GM23248 (cell line): ENCODE results near the gene C6orf163. TPM values are rescaled to one million over a fixed set of nuclear protein-coding genes. Genes with fewer than 3 reads are reported as not detected.
"Not testable (repeated sequence)": the region's sequence is repeated elsewhere in the genome, so short reads cannot be mapped to it uniquely, and the experiment has no call there.

Experiments
- DNase-seq: peaks from one replicate; pipeline ENCODE4 v3.0.0-alpha.2; 2015
- H2AFZ ChIP-seq: fragments of 200-600 bp; sonication (generic); 2 replicates; pipeline ENCODE4 v1.6.1; 2016; ENCODE audit warnings: antibody characterized with exemption
- H3F3A ChIP-seq: fragments of 200-600 bp; sonication (generic); 2 replicates; pipeline ENCODE4 v1.6.1; 2016; ENCODE audit warnings: mild to moderate bottlenecking, antibody characterized with exemption, mixed run types; ENCODE audit not compliant: insufficient read depth
- H3K27ac ChIP-seq: fragments of 200-600 bp; sonication (generic); 2 replicates; pipeline ENCODE4 v1.5.1; 2016; ENCODE audit warnings: mild to moderate bottlenecking
- H3K27me3 ChIP-seq: fragments of 200-600 bp; sonication (generic); replicated peaks from 2 replicates; pipeline ENCODE4 v1.6.1; 2016; ENCODE audit warnings: mild to moderate bottlenecking; ENCODE audit not compliant: insufficient read depth
- H3K36me3 ChIP-seq: fragments of 200-600 bp; sonication (generic); 2 replicates; pipeline ENCODE4 v1.6.1; 2016; ENCODE audit warnings: low read depth, mild to moderate bottlenecking
- H3K4me1 ChIP-seq: fragments of 200-600 bp; sonication (generic); 2 replicates; pipeline ENCODE4 v1.6.1; 2016; ENCODE audit warnings: mild to moderate bottlenecking; ENCODE audit not compliant: insufficient read depth
- H3K4me2 ChIP-seq: fragments of 200-600 bp; sonication (generic); one replicate; pipeline ENCODE4 v1.6.1; 2016; ENCODE audit warnings: mild to moderate bottlenecking; ENCODE audit not compliant: unreplicated experiment
- H3K4me3 ChIP-seq: fragments of 200-600 bp; sonication (generic); 2 replicates; pipeline ENCODE4 v1.5.1; 2016; ENCODE audit warnings: mild to moderate bottlenecking
- H3K79me2 ChIP-seq: fragments of 200-600 bp; sonication (generic); 2 replicates; pipeline ENCODE4 v1.6.1; 2016; ENCODE audit warnings: mild to moderate bottlenecking; ENCODE audit not compliant: insufficient read depth
- H3K9ac ChIP-seq: fragments of 200-600 bp; sonication (generic); 2 replicates; pipeline ENCODE4 v1.6.1; 2016; ENCODE audit warnings: mild to moderate bottlenecking
- H3K9me2 ChIP-seq: fragments of 200-600 bp; sonication (generic); 2 replicates; pipeline ENCODE4 v1.6.1; 2016; ENCODE audit warnings: mixed run types, mild to moderate bottlenecking, moderate library complexity; ENCODE audit not compliant: insufficient read depth
- H3K9me3 ChIP-seq: fragments of 200-600 bp; sonication (generic); one replicate; pipeline ENCODE4 v1.6.1; 2017; ENCODE audit warnings: low read depth
- H4K20me1 ChIP-seq: fragments of 200-600 bp; sonication (generic); 2 replicates; pipeline ENCODE4 v1.6.0; 2016; ENCODE audit not compliant: insufficient read depth
- EZH2 ChIP-seq: fragments of 200-600 bp; sonication (generic); IDR thresholded peaks from 2 replicates; pipeline ENCODE4 v1.6.1; 2018; ENCODE audit warnings: antibody characterized with exemption, mild to moderate bottlenecking; ENCODE audit not compliant: insufficient read depth, poor library complexity, severe bottlenecking
- EZH2phosphoT487 ChIP-seq: fragments of 200-600 bp; sonication (generic); IDR thresholded peaks from 2 replicates; pipeline ENCODE4 v1.6.1; 2018; ENCODE audit warnings: antibody characterized with exemption, moderate library complexity, mild to moderate bottlenecking, low read depth; ENCODE audit not compliant: insufficient read depth
- WGBS, 2 experiments: methylation state at CpG; one replicate each; pipeline ENCODE4 v1.1.6; 2015 to 2017; ENCODE audit warnings: low lambda C conversion rate in 2 of 2, low coverage in 1 of 2; ENCODE audit errors: missing lambda C conversion rate in 2 of 2; 5-methylcytosine and 5-hydroxymethylcytosine counted together
- in situ Hi-C: fragments of 300-500 bp; cut with MboI; formaldehyde crosslinking; loops from 2 replicates; pipeline ENCODE4 v1.15.0; 2020
- polyA plus RNA-seq: library from polyadenylated mRNA; unstranded; fragments of >200 nt; fragmentation: Nextera tagmentation; extraction: Ambion mirVana; gene quantifications from 2 replicates; pipeline ENCODE4 v1.2.1, GENCODE V29; 2016
- total RNA-seq: library from RNA; depleted of rRNA; stranded (reverse); fragments of >200 nt; shearing (Covaris generic); gene quantifications from 2 replicates; pipeline ENCODE4 v1.2.3, GENCODE V29; 2014

The C6orf163 gene
- total and polyA plus RNA-seq, 2 experiments from 2014 or later = 0.33 to 1.5 TPM

GRCh38 chr6:87315071-87315470 is 29.5 kb upstream of the C6orf163 start:
- Histone ChIP-seq H3K4me1 (no peaks in the 10 kb centered on the region), H3K27me3 (peaks cover 18% of the 10 kb centered on the region), H3F3A (no peaks in the 10 kb centered on the region), H3K9me3 (no peaks in the 10 kb centered on the region), H4K20me1 (no peaks in the 10 kb centered on the region), H2AFZ (no peak overlapping the region), H3K4me3 (no peak overlapping the region), H3K79me2 (no peaks in the 10 kb centered on the region), H3K4me2 (no peak overlapping the region), H3K36me3 (no peaks in the 10 kb centered on the region), H3K9me2 (no peaks in the 10 kb centered on the region), H3K9ac (no peak overlapping the region), H3K27ac (no peak overlapping the region)
- DNase-seq = no peak
- WGBS, 2 experiments = 85 to 88% methylated on average over 3 of the region's 3 CpGs
- in situ Hi-C loops = no loop called here
- no peak for TF ChIP-seq EZH2phosphoT487
- no peak for TF ChIP-seq EZH2

GRCh38 chr6:87319271-87319987 is 25.2 kb upstream of the C6orf163 start:
- no peaks in the 10 kb centered on the region for H4K20me1 ChIP-seq
- no peaks in the 10 kb centered on the region for H3K36me3 ChIP-seq
- H3K4me2 ChIP-seq = no peak overlapping the region
- H3K4me3 ChIP-seq = no peak overlapping the region
- H3K27me3 ChIP-seq = no peaks in the 10 kb centered on the region; the same call in 1 of the 2 replicates
- H3K79me2 ChIP-seq = 0 out of 2 replicates have a peak, but pooled peaks cover 4% of the 10 kb centered on the region
- no peaks in the 10 kb centered on the region for H3K4me1 ChIP-seq
- DNase-seq = no peak
- H3F3A ChIP-seq = no peaks in the 10 kb centered on the region
- in situ Hi-C loops = no loop called here
- no peaks in the 10 kb centered on the region for H3K9me2 ChIP-seq
- WGBS, 2 experiments = 52 to 65% methylated on average over 3 of the region's 3 CpGs
- no peak overlapping the region for H3K9ac ChIP-seq
- no peaks in the 10 kb centered on the region for H3K9me3 ChIP-seq
- 0 out of 2 replicates have a peak overlapping the region, but pooled peaks have one; percentile 17 for H2AFZ ChIP-seq
- TF ChIP-seq EZH2 = no peak
- TF ChIP-seq EZH2phosphoT487 = no peak
- H3K27ac ChIP-seq = no peak overlapping the region

DNA sequence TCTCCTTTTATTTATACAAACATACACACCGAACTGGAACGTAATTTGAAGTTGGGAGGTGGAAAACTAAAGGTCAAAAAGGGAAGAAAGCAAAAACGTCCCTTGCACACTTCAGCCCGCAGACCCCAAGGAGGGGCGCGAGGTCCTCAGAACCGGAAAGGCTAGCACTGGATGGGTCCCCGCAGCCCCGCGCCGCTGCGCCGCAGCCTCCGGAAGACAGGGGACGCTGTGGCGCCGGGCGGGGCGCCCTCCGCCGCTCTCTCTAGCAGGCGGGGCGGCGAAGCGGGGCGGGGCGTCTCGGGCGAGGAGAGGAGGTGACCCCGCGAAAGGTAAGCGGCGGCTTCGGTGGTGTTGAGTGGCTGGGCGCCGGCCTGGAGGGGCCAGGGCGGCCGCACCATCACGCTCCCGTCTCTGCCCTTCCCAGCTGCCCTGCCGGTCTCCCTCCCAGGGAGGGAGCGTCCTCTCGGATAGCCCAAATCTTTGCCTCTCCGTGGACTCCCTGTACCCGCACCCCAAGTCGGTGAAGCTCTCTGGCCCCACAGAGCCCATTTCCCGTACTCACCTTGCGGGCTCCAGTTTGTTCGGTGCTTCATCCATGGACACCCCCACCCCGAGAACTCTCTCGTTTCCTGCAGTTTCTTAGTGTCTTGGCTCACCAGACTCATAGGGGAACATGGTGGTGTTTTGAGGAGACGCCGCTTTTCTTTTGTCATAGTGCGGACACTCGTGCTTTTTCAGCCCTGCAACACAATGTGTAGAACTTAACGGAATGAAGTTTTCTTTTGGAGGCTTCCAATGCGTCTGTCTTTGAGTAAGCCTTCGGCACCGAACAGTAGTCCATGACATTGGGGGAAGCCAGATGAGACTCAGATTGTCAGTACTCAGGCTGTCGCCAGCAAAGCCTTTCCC is 22.1 kb upstream of the C6orf163 start, which contains the start of gene SMIM8:
SMIM8 (plus strand) TSS at position 285 of the 909 bp plus-strand sequence. CDS start 14,444 bp downstream, outside the sequence.
- Histone ChIP-seq H3K79me2 (0 out of 2 replicates have a peak, but pooled peaks cover 4% of the 10 kb centered on the region), H2AFZ (peak within 1 kb of the TSS; percentile 99), H3F3A (no peaks in the 10 kb centered on the region), H3K4me1 (no peaks in the 10 kb centered on the region), H3K27me3 (no peaks in the 10 kb centered on the region), H3K36me3 (no peaks in the 10 kb centered on the region), H3K4me3 (peak within 1 kb of the TSS; percentile 86), H4K20me1 (no peaks in the 10 kb centered on the region), H3K27ac (no peak within 1 kb of the TSS), H3K9me2 (no peaks in the 10 kb centered on the region), H3K4me2 (peak within 1 kb of the TSS; percentile 94), H3K9me3 (no peaks in the 10 kb centered on the region), H3K9ac (peak within 1 kb of the TSS; percentile 80)
- DNase-seq = peak; percentile 87
- in situ Hi-C loops = no loop called here
- WGBS, 2 experiments = 1 to 3% methylated on average over 53 to 56 of the region's 60 CpGs
- TF ChIP-seq EZH2 (no peak), EZH2phosphoT487 (no peak)

GRCh38 chr6:87323880-87324279 is 20.7 kb upstream of the C6orf163 start:
- H3K4me3 ChIP-seq, H3K9me2 ChIP-seq, H3K4me2 ChIP-seq, H3K4me1 ChIP-seq, H3K9ac ChIP-seq, H3K9me3 ChIP-seq, H3K27ac ChIP-seq, H4K20me1 ChIP-seq, in situ Hi-C loops, H2AFZ ChIP-seq, DNase-seq, H3K79me2 ChIP-seq, H3K36me3 ChIP-seq, H3K27me3 ChIP-seq, H3F3A ChIP-seq: not testable (repeated sequence)
- 93 to 95% methylated on average over 1 of the region's 1 CpG for WGBS, 2 experiments
